B cell (primary cell): ENCODE results near the gene MYRIP. TPM values are rescaled to one million over a fixed set of nuclear protein-coding genes. Genes with fewer than 3 reads are reported as not detected.

ENCODE experiments used
- ATAC-seq: fragments of 200-7000 bp; cut with Tn5 transposase; one replicate; pipeline ENCODE4 v1.10.0; 2021; ENCODE audit warnings: low read depth, mild to moderate bottlenecking, moderate number of reproducible peaks, moderate library complexity
- CTCF ChIA-PET: fragments of 350-600 bp; sonication (Branson Sonifier 250); formaldehyde crosslinking; loops from one replicate; lab custom pipeline; 2021; ENCODE audit warnings: antibody characterized with exemption, inconsistent platforms; lab: Charles Lee
- POLR2A ChIA-PET: fragments of 350-600 bp; sonication (Branson Sonifier 250); formaldehyde crosslinking; loops from one replicate; lab custom pipeline; 2021; ENCODE audit warnings: antibody characterized with exemption; lab: Charles Lee
- DNase-seq: peaks from one replicate; pipeline ENCODE4 v3.0.0; 2013
- H2AFZ ChIP-seq: 2 replicates; pipeline ENCODE4 v1.6.1; 2012; ENCODE audit warnings: mild to moderate bottlenecking, low read depth, low read length; ENCODE audit not compliant: insufficient read depth, poor library complexity, severe bottlenecking
- H3K27ac ChIP-seq, 2 donors: 1 replicate in 1 of 2; 2 replicates in 1 of 2; pipeline ENCODE4 v1.5.1; 2012 to 2013; ENCODE audit warnings: low read length in 2 of 2, mild to moderate bottlenecking in 2 of 2, moderate library complexity in 1 of 2
- H3K27me3 ChIP-seq, 4 experiments: fragments of 200-600 bp in 1 of 4; sonication (generic) in 1 of 4; replicated peaks in 1 of 4; 1 replicate in 2 of 4; 2 replicates in 2 of 4; pipeline versions ENCODE4 v1.6.1 to v1.7.0; 2013 to 2016; ENCODE audit warnings: low read length in 3 of 4, mild to moderate bottlenecking in 2 of 4, mixed read lengths in 1 of 4, moderate library complexity in 1 of 4; ENCODE audit not compliant: insufficient read depth in 4 of 4, control insufficient read depth in 3 of 4; ENCODE audit errors: control extremely low read depth in 1 of 4
- H3K36me3 ChIP-seq, 2 experiments: replicated peaks in 1 of 2; 1 replicate in 1 of 2; 2 replicates in 1 of 2; pipeline versions ENCODE4 v1.6.1 to v1.7.1; 2013; ENCODE audit warnings: low read length in 1 of 2; ENCODE audit not compliant: insufficient read depth in 2 of 2, control insufficient read depth in 1 of 2; ENCODE audit errors: control extremely low read depth in 1 of 2, extremely low read depth in 1 of 2
- H3K4me1 ChIP-seq, 2 donors: fragments of 200-600 bp in 1 of 2; sonication (generic) in 1 of 2; 1 replicate in 1 of 2; 2 replicates in 1 of 2; pipeline versions ENCODE4 v1.5.1 to v1.6.1; 2013 to 2017; ENCODE audit warnings: low read length in 2 of 2; ENCODE audit not compliant: control insufficient read depth in 2 of 2, insufficient read depth in 2 of 2
- H3K4me2 ChIP-seq: replicated peaks from 2 replicates; pipeline ENCODE3; 2012; ENCODE audit warnings: mild to moderate bottlenecking, low read depth, low read length; ENCODE audit not compliant: poor library complexity, severe bottlenecking
- H3K4me3 ChIP-seq, 5 experiments: fragments of 200-600 bp in 1 of 5; sonication (generic) in 1 of 5; 1 replicate in 3 of 5; 2 replicates in 2 of 5; pipeline versions ENCODE4 v1.5.1 to v1.7.0; 2011 to 2016; ENCODE audit warnings: low read length in 4 of 5, mild to moderate bottlenecking in 4 of 5, low read depth in 2 of 5, control low read depth in 1 of 5, moderate library complexity in 1 of 5; ENCODE audit not compliant: insufficient read depth in 1 of 5; ENCODE audit errors: control extremely low read depth in 1 of 5, extremely low read depth in 1 of 5
- H3K79me2 ChIP-seq: fragments of 200-600 bp; sonication (generic); one replicate; pipeline ENCODE4 v1.6.0; 2016; ENCODE audit warnings: low read length; ENCODE audit not compliant: control insufficient read depth, insufficient read depth
- H3K9ac ChIP-seq: fragments of 200-600 bp; sonication (generic); 2 replicates; pipeline ENCODE4 v1.6.1; 2017; ENCODE audit warnings: mild to moderate bottlenecking, low read length, moderate library complexity
- H3K9me3 ChIP-seq, 3 donors: one replicate each; pipeline versions ENCODE4 v1.6.1 to v1.7.1; 2013; ENCODE audit warnings: low read length in 2 of 3; ENCODE audit not compliant: control insufficient read depth in 2 of 3, insufficient read depth in 1 of 3; ENCODE audit errors: control extremely low read depth in 1 of 3
- H4K20me1 ChIP-seq: 2 replicates; pipeline ENCODE4 v1.6.0; 2012; ENCODE audit warnings: mild to moderate bottlenecking, low read length; ENCODE audit not compliant: insufficient read depth, control insufficient read depth, poor library complexity, severe bottlenecking
- H3K27ac Mint-ChIP-seq: one replicate; pipeline ENCODE4 v1.8.0; 2021; ENCODE audit warnings: mixed read lengths
- H3K27me3 Mint-ChIP-seq: one replicate; pipeline ENCODE4 v1.8.0; 2021; ENCODE audit warnings: mixed read lengths
- H3K4me1 Mint-ChIP-seq: one replicate; pipeline ENCODE4 v1.8.0; 2021; ENCODE audit warnings: mixed read lengths
- H3K4me3 Mint-ChIP-seq: one replicate; pipeline ENCODE4 v1.8.0; 2021; ENCODE audit warnings: mixed read lengths
- H3K9me3 Mint-ChIP-seq: one replicate; pipeline ENCODE4 v1.8.0; 2022; ENCODE audit warnings: mixed read lengths; ENCODE audit not compliant: insufficient read depth
- EZH2 ChIP-seq: IDR thresholded peaks from 2 replicates; pipeline ENCODE4 v1.6.1; 2012; ENCODE audit warnings: borderline replicate concordance, low read depth, mild to moderate bottlenecking, moderate library complexity, low read length; ENCODE audit not compliant: insufficient read depth, poor library complexity, severe bottlenecking
- WGBS: methylation state at CpG from one replicate; pipeline ENCODE4 v1.1.5; 2013; ENCODE audit warnings: missing lambda C conversion rate; ENCODE audit not compliant: insufficient coverage; 5-methylcytosine and 5-hydroxymethylcytosine counted together
- intact Hi-C: fragments of 100-400 bp; cut with micrococcal nuclease; formaldehyde crosslinking; loops from one replicate; pipeline ENCODE4 v1.10.0; 2022
- polyA plus RNA-seq: library from polyadenylated mRNA; depleted of rRNA; stranded (reverse); fragments of >200 nt; gene quantifications from 2 replicates; pipeline ENCODE4 v1.2.3, GENCODE V29; 2012
- total RNA-seq, 2 donors: library from RNA; stranded (reverse); fragments of 120-200 nt in 1 of 2; gene quantifications; 1 replicate in 1 of 2; 2 replicates in 1 of 2; pipeline versions ENCODE4 v1.2.3 to v1.2.4, GENCODE V29; 2013 to 2022
- TF ChIP-seq, protein P1 (sequence below): fragments of 200-600 bp; IDR thresholded peaks from one replicate; pipeline ENCODE4 v1.8.0; 2022; ENCODE audit warnings: antibody characterized with exemption, mild to moderate bottlenecking

Gene MYRIP
- total and polyA plus RNA-seq, 2 donors (not counting 1 experiment from before 2014, with no cell fraction given), result 0.03 to 0.10 TPM

DNA sequence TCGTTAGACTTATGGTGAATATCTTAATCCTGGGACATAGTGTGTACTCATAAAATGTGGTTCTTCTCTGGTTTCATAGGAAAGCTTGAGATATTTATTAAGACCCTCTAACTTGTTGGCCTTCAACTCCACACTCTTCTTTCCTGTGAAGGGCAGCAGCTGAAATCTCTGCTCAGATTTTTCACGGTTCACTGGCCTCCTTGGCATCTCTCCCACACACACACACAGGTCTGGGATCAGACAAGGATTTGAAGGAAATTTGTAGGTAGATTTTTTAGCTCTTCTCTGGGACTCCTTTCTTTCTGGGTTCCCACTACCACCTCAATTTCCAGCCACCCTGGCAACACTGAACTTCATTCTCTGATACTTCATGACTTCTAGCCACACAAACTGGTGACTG lies 70.2 kb downstream of the MYRIP start:
- Histone ChIP-seq H3K36me3 (no peaks in the 10 kb centered on the region), H4K20me1 (no peaks in the 10 kb centered on the region), H3K9me3 (peaks cover 0 to 4% (median 0%) of the 10 kb centered on the region in 3 donors), H3K4me2 (no peak overlapping the region), H3K27ac (no peak overlapping the region), H3K4me3 (no peak overlapping the region), H3K4me1 (no peaks in the 10 kb centered on the region), H2AFZ (no peak overlapping the region), H3K79me2 (no peaks in the 10 kb centered on the region), H3K27me3 (no peaks in the 10 kb centered on the region), H3K9ac (no peak overlapping the region)
- Mint-ChIP-seq H3K27ac (no peak overlapping the region), H3K27me3 (peaks cover 3% of the 10 kb centered on the region), H3K9me3 (no peaks in the 10 kb centered on the region), H3K4me1 (no peaks in the 10 kb centered on the region), H3K4me3 (no peak overlapping the region)
- WGBS, result no CpG with 5 or more reads among the region's 2 CpGs
- ChIA-PET CTCF (no interaction called here), POLR2A (no interaction called here)
- ATAC-seq (no peak), DNase-seq (no peak)
- intact Hi-C loops, result no loop called here
- TF ChIP-seq EZH2, result no peak
- TF ChIP-seq, protein P1, sequence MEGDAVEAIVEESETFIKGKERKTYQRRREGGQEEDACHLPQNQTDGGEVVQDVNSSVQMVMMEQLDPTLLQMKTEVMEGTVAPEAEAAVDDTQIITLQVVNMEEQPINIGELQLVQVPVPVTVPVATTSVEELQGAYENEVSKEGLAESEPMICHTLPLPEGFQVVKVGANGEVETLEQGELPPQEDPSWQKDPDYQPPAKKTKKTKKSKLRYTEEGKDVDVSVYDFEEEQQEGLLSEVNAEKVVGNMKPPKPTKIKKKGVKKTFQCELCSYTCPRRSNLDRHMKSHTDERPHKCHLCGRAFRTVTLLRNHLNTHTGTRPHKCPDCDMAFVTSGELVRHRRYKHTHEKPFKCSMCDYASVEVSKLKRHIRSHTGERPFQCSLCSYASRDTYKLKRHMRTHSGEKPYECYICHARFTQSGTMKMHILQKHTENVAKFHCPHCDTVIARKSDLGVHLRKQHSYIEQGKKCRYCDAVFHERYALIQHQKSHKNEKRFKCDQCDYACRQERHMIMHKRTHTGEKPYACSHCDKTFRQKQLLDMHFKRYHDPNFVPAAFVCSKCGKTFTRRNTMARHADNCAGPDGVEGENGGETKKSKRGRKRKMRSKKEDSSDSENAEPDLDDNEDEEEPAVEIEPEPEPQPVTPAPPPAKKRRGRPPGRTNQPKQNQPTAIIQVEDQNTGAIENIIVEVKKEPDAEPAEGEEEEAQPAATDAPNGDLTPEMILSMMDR, result no peak

DNA sequence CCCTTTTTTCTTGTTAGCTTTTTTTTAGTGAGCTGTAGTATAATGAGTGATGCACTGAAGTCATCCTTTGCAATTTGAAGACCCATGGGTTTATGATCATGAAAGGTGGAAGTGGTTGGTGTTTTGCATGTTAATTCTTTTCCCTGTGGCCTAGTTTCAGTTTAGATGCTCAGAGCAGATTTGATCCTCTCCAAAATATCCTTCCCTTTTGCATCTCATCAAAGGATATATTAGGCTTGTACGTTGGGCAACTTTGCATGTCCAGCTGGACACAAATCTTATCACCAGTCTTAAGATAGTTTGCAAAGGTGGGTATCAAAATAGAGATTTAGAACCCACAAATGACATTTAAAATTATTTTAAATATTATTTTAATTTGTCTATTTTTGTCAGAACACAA lies 72.7 kb downstream of the MYRIP start:
- no peak for ATAC-seq
- H3K79me2 ChIP-seq, result no peaks in the 10 kb centered on the region
- H4K20me1 ChIP-seq, result no peaks in the 10 kb centered on the region
- DNase-seq, result no peak
- H3K27ac ChIP-seq, result no peak overlapping the region
- intact Hi-C loops, result no loop called here
- H3K9me3 Mint-ChIP-seq, result no peaks in the 10 kb centered on the region
- no CpG with 5 or more reads among the region's 1 CpG for WGBS
- H3K27me3 ChIP-seq, result no peaks in the 10 kb centered on the region
- no peaks in the 10 kb centered on the region for H3K4me1 ChIP-seq
- no peaks in the 10 kb centered on the region for H3K36me3 ChIP-seq
- H3K4me3 ChIP-seq, result no peak overlapping the region
- peaks cover 0 to 4% (median 0%) of the 10 kb centered on the region in 3 donors for H3K9me3 ChIP-seq
- POLR2A ChIA-PET, result no interaction called here
- no peaks in the 10 kb centered on the region for H3K4me1 Mint-ChIP-seq
- H3K27ac Mint-ChIP-seq, result no peak overlapping the region
- CTCF ChIA-PET, result no interaction called here
- H2AFZ ChIP-seq, result no peak overlapping the region
- H3K27me3 Mint-ChIP-seq, result peaks cover 3% of the 10 kb centered on the region
- H3K9ac ChIP-seq, result no peak overlapping the region
- H3K4me3 Mint-ChIP-seq, result no peak overlapping the region
- H3K4me2 ChIP-seq, result no peak overlapping the region
- TF ChIP-seq, protein P1, result no peak
- TF ChIP-seq EZH2, result no peak
